Tibial nerve (tissue), 4 donors: ENCODE results near the gene IER2. TPM values are rescaled to one million over a fixed set of nuclear protein-coding genes. Genes with fewer than 3 reads are reported as not detected.

Experiments used
- DNase-seq, 2 donors: peaks; one replicate each; pipeline ENCODE4 v3.0.0-alpha.2; 2019; ENCODE audit warnings: low spot score in 2 of 2
- H3K27ac ChIP-seq, 4 donors: fragments of 200-600 bp; sonication (generic) in 3 of 4; one replicate each; pipeline ENCODE4 v1.5.1; 2017 to 2019; ENCODE audit warnings: mild to moderate bottlenecking in 1 of 4
- H3K27me3 ChIP-seq, 2 donors: fragments of 200-600 bp; sonication (generic) in 1 of 2; one replicate each; pipeline versions ENCODE4 v1.5.1 to v1.6.0; 2017 to 2019
- H3K36me3 ChIP-seq, 3 donors: fragments of 200-600 bp; sonication (generic); one replicate each; pipeline ENCODE4 v1.5.1; 2018 to 2019
- H3K4me1 ChIP-seq, 4 donors: fragments of 200-600 bp; sonication (generic) in 3 of 4; one replicate each; pipeline ENCODE4 v1.5.1; 2017 to 2019
- H3K4me3 ChIP-seq, 4 donors: fragments of 200-600 bp; sonication (generic) in 3 of 4; one replicate each; pipeline ENCODE4 v1.5.1; 2017 to 2019; ENCODE audit warnings: mild to moderate bottlenecking in 1 of 4, moderate library complexity in 1 of 4
- H3K9me3 ChIP-seq, 4 donors: fragments of 200-600 bp; sonication (generic) in 3 of 4; one replicate each; pipeline ENCODE4 v1.5.1; 2017 to 2019
- EP300 ChIP-seq, 2 donors: sonication (generic); formaldehyde crosslinking; IDR thresholded peaks; one replicate each; pipeline ENCODE4 v1.6.1; 2017; ENCODE audit warnings: antibody characterized with exemption in 2 of 2, mild to moderate bottlenecking in 1 of 2
- POLR2A ChIP-seq, 2 donors: fragments of 450-650 bp; IDR thresholded peaks; one replicate each; pipeline ENCODE4 v1.6.1; 2017; ENCODE audit warnings: antibody characterized with exemption in 2 of 2, mild to moderate bottlenecking in 2 of 2, moderate library complexity in 2 of 2
- WGBS, 2 donors: methylation state at CpG; one replicate each; pipeline ENCODE4 v1.1.5; 2018; 5-methylcytosine and 5-hydroxymethylcytosine counted together
- total RNA-seq, 4 donors: library from RNA; depleted of rRNA; stranded (reverse); fragments of >200 nt; gene quantifications; one replicate each; pipeline ENCODE4 v1.1.0, GENCODE V29; 2016
- TF ChIP-seq, protein P1 (sequence below), 5 experiments: fragments of 200-600 bp in 3 of 5; fragments of 450-650 bp in 2 of 5; sonication (generic) in 3 of 5; IDR thresholded peaks; one replicate each; pipeline ENCODE4 v1.5.1; 2016 to 2019; ENCODE audit warnings: antibody characterized with exemption in 5 of 5, mild to moderate bottlenecking in 3 of 5, moderate library complexity in 2 of 5

The IER2 gene
- total RNA-seq, 4 donors from 2014 or later: 37.3 to 77.4 (median 58.3) TPM

DNA sequence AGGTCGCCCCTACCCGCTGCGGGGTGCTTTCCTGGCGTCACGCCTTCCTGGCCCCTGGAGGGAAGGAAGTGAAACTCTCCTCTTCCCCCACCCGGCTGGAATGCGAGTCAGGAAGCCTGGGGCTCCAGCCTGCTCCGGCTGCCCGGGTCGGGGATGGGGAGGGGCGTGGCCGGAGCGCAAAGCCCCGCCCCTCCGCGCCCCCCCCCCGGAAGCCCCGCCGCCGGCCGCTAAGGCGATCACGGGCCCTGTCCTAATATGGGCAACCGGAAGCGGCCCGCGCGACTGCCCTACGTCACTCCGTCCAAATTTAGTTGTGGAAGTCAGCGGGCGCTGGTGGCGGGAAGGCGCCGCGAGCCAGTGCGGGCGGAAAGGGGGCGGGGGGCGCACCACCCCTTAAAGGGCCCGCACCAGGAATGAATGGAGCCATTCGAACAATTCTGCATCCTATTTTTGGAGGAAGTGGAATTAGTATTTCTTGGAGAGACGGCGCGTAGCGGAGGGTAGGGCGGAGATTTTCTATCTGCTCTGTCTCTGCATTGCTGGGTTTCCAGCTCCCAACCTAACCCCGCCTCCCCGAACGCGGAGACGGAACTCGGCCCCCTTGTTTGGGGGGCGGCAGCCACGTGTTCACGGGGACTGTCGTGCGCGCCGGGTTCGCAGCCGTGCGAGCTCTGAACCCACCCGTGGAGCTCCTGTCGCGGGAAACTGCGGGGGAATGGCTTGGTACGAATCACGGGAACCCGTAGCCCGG lies 1.6 kb downstream of the IER2 start:
- Histone ChIP-seq H3K27ac (peak overlapping the region; percentile 98 to 100 (median 98)), H3K27me3 (no peaks in the 10 kb centered on the region), H3K36me3 (peaks cover 0 to 4% (median 0%) of the 10 kb centered on the region in 3 donors), H3K4me1 (peaks cover 3 to 73% (median 23%) of the 10 kb centered on the region in 4 donors), H3K4me3 (peak overlapping the region; percentile 66 to 98 (median 84)), H3K9me3 (no peaks in the 10 kb centered on the region)
- WGBS, 2 donors: 0 to 1% methylated on average over 55 to 56 of the region's 71 CpGs
- TF ChIP-seq EP300 (IDR thresholded peaks at IDR 0.05): peak; percentile 56 to 99
- peak; percentile 96 to 97 for TF ChIP-seq POLR2A (IDR thresholded peaks at IDR 0.05)
- TF ChIP-seq, protein P1, sequence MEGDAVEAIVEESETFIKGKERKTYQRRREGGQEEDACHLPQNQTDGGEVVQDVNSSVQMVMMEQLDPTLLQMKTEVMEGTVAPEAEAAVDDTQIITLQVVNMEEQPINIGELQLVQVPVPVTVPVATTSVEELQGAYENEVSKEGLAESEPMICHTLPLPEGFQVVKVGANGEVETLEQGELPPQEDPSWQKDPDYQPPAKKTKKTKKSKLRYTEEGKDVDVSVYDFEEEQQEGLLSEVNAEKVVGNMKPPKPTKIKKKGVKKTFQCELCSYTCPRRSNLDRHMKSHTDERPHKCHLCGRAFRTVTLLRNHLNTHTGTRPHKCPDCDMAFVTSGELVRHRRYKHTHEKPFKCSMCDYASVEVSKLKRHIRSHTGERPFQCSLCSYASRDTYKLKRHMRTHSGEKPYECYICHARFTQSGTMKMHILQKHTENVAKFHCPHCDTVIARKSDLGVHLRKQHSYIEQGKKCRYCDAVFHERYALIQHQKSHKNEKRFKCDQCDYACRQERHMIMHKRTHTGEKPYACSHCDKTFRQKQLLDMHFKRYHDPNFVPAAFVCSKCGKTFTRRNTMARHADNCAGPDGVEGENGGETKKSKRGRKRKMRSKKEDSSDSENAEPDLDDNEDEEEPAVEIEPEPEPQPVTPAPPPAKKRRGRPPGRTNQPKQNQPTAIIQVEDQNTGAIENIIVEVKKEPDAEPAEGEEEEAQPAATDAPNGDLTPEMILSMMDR (IDR thresholded peaks at IDR 0.05): peak in 4 of 5 experiments; percentile 16 to 53 (median 21)
- peak; percentile 97 for DNase-seq

DNA sequence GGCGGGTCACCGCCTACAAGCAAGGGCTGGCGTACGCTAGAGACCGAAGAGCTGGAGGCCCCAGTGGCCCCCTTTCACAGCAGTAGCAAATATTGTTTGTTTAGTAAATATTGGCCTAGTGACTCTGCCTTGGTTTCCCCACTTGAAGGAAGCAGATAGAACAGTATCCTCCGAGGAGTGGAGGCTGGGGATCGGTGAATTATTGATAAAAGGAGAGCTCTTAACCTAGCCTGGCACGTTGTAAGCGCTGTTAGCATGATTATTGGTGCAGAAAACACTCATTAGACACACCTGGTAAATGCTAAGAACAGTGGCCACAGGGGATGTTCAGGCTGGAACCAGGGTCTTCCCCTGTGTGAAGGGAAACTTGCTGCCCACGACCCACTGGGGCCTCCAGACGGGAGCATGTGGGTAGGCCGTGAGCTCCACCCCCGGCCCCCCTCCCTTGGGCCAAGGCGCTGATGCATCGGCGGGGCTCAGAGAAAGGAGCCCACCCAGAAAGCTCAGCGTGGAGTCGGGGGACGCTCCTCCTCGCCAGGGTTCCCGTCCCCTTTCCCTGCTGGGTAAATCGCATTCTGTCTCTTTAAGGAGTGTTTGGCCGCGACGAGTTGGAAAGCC lies 2.3 kb downstream of the IER2 start:
- peak overlapping the region; percentile 96 to 99 (median 98) for H3K27ac ChIP-seq
- peaks cover 3 to 73% (median 23%) of the 10 kb centered on the region in 4 donors for H3K4me1 ChIP-seq
- H3K36me3 ChIP-seq: no peaks in the 10 kb centered on the region
- H3K9me3 ChIP-seq: no peaks in the 10 kb centered on the region
- DNase-seq: peak in 1 of 2 donors; percentile 20
- peak overlapping the region; percentile 66 to 98 (median 84) for H3K4me3 ChIP-seq
- WGBS, 2 donors: 0 to 2% methylated on average over 10 to 25 of the region's 25 CpGs
- H3K27me3 ChIP-seq: no peaks in the 10 kb centered on the region
- TF ChIP-seq POLR2A (IDR thresholded peaks at IDR 0.05) (no peak), EP300 (IDR thresholded peaks at IDR 0.05) (peak in 1 of 2 donors; percentile 76)

DNA sequence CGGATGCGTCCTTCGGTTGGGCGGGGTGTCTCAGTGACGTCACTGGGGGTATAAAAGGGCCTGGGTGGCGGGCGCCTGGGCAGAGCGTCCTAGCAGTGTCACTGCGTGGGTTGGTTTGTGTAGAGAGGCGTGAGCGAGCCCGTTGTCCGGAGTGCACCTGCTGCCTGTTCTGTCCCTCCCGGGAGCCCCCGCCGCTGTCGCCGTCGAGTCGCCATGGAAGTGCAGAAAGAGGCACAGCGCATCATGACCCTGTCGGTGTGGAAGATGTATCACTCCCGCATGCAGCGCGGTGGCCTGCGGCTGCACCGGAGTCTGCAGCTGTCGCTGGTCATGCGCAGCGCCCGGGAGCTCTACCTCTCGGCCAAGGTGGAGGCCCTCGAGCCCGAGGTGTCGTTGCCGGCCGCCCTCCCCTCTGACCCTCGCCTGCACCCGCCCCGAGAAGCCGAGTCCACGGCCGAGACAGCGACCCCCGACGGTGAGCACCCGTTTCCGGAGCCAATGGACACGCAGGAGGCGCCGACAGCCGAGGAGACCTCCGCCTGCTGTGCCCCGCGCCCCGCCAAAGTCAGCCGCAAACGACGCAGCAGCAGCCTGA lies 2.9 kb downstream of the IER2 start:
- Histone ChIP-seq H3K36me3 (no peaks in the 10 kb centered on the region), H3K4me1 (peaks cover 3 to 71% (median 23%) of the 10 kb centered on the region in 4 donors), H3K9me3 (no peaks in the 10 kb centered on the region), H3K27me3 (no peaks in the 10 kb centered on the region), H3K27ac (peak overlapping the region; percentile 96 to 99 (median 98)), H3K4me3 (peak overlapping the region; percentile 66 to 98 (median 84))
- WGBS, 2 donors: 0 to 1% methylated on average over 34 to 36 of the region's 59 CpGs
- TF ChIP-seq POLR2A (IDR thresholded peaks at IDR 0.05) (peak; percentile 99), EP300 (IDR thresholded peaks at IDR 0.05) (peak in 1 of 2 donors; percentile 100)
- TF ChIP-seq, protein P1 (IDR thresholded peaks at IDR 0.05): peak in 2 of 5 experiments; percentile 50 to 51
- peak; percentile 95 to 99 for DNase-seq

DNA sequence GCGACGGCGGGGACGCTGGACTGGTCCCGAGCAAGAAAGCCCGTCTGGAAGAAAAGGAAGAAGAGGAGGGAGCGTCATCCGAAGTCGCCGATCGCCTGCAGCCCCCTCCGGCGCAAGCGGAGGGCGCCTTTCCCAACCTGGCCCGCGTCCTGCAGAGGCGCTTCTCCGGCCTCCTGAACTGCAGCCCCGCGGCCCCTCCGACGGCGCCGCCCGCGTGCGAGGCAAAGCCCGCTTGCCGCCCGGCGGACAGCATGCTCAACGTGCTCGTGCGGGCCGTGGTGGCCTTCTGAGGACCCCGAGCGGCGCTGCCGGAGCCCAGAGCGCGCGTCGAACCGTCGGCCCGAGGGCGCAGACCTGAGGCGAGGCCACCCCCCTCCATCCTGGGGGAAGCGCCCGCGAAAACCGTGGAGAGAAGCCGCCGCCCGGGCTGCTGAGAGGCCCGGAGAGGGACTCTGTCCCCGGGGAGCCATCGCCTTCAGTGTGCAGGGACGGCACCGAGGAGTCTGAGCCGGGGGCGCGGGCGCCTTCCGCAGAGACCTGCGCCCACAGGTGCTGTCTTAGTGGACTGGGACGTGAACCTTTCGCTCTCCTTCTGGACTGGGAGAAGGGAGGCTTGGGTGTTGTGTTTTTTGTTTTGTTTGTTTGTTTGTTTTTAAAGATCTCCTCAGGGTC lies 3.5 kb downstream of the IER2 start:
- Histone ChIP-seq H3K36me3 (no peaks in the 10 kb centered on the region), H3K9me3 (no peaks in the 10 kb centered on the region), H3K4me3 (peak overlapping the region; percentile 66 to 98 (median 84)), H3K27me3 (no peaks in the 10 kb centered on the region), H3K4me1 (peaks cover 3 to 64% (median 19%) of the 10 kb centered on the region in 4 donors), H3K27ac (peak overlapping the region; percentile 96 to 99 (median 98))
- no peak for DNase-seq
- 1% methylated on average over 32 to 66 of the region's 69 CpGs for WGBS, 2 donors
- TF ChIP-seq POLR2A (IDR thresholded peaks at IDR 0.05): no peak
- TF ChIP-seq, protein P1 (IDR thresholded peaks at IDR 0.05): peak in 2 of 5 experiments; percentile 17 to 31

DNA sequence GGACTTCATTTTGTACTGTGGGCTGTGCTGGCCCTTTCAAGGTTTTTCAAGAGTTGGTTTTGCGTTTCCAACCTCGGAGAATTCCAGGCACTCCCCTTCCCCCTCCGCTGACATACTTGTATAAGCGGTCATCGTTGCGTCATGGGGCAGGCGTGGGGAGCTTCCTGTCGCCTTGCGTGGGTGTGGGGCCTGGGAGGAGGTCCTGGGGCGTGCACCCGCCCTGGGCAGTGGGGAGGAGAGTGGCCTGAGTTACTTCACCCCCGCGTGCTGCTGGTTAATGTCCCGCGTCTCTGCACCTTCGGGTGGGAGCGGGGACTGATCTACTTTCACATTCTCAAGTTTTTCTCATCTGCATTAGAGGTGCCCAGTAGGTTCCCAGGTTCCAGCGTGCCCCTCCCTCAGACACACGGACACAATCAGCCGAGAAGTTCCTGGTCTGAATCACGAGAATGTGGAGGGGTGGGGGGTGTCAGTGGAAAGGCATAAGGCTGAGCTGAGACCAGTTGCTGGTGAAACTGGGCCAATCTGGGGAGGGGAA lies 4.1 kb downstream of the IER2 start:
- H3K4me3 ChIP-seq: peak overlapping the region; percentile 66 to 98 (median 84)
- H3K36me3 ChIP-seq: no peaks in the 10 kb centered on the region
- no peaks in the 10 kb centered on the region for H3K9me3 ChIP-seq
- peak; percentile 75 to 96 for TF ChIP-seq EP300 (IDR thresholded peaks at IDR 0.05)
- TF ChIP-seq, protein P1 (IDR thresholded peaks at IDR 0.05): no peak
- peak; percentile 65 to 66 for TF ChIP-seq POLR2A (IDR thresholded peaks at IDR 0.05)
- DNase-seq: peak; percentile 85 to 92
- 1 to 2% methylated on average over 21 of the region's 21 CpGs for WGBS, 2 donors
- no peaks in the 10 kb centered on the region for H3K27me3 ChIP-seq
- H3K27ac ChIP-seq: peak overlapping the region; percentile 96 to 99 (median 98)
- peaks cover 3 to 58% (median 16%) of the 10 kb centered on the region in 4 donors for H3K4me1 ChIP-seq
